Activated CD8-positive, alpha-beta memory T cell treated with anti-CD3 and anti-CD28 coated beads, Interleukin-2, amount 50 U/mL, for 1 hour (primary cell): ENCODE results near the gene NLRP4.

ENCODE experiments used
- DNase-seq: peaks from one replicate; pipeline ENCODE4 v3.0.0-alpha.2; 2020; ENCODE audit errors: extremely low read depth

Gene NLRP4, protein sequence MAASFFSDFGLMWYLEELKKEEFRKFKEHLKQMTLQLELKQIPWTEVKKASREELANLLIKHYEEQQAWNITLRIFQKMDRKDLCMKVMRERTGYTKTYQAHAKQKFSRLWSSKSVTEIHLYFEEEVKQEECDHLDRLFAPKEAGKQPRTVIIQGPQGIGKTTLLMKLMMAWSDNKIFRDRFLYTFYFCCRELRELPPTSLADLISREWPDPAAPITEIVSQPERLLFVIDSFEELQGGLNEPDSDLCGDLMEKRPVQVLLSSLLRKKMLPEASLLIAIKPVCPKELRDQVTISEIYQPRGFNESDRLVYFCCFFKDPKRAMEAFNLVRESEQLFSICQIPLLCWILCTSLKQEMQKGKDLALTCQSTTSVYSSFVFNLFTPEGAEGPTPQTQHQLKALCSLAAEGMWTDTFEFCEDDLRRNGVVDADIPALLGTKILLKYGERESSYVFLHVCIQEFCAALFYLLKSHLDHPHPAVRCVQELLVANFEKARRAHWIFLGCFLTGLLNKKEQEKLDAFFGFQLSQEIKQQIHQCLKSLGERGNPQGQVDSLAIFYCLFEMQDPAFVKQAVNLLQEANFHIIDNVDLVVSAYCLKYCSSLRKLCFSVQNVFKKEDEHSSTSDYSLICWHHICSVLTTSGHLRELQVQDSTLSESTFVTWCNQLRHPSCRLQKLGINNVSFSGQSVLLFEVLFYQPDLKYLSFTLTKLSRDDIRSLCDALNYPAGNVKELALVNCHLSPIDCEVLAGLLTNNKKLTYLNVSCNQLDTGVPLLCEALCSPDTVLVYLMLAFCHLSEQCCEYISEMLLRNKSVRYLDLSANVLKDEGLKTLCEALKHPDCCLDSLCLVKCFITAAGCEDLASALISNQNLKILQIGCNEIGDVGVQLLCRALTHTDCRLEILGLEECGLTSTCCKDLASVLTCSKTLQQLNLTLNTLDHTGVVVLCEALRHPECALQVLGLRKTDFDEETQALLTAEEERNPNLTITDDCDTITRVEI

DNA sequence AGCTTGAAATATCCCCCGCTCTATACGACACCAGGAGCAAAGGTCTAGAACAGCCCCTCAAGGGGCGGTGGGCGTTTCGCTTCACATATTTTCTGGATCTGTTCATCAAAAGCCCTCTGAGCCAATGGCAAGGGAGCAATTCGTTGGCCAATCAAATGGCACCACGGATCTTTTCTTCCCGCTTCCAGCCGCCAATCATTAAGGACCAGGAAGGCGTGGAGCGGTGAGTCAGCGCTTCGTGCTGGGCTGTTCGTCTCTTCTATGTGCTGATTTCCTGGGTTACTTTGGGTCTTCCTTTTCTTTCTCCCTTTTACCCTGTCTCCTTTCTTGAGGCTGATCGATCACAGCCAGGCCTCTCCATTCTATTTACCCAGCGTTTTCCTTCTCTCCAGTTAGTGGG lies at the start of gene NLRP4:
TSS of gene NLRP4 (plus strand) at position 201 of the 400 bp plus-strand sequence. CDS start 15,541 bp downstream, outside the sequence.
- no peak for DNase-seq

DNA sequence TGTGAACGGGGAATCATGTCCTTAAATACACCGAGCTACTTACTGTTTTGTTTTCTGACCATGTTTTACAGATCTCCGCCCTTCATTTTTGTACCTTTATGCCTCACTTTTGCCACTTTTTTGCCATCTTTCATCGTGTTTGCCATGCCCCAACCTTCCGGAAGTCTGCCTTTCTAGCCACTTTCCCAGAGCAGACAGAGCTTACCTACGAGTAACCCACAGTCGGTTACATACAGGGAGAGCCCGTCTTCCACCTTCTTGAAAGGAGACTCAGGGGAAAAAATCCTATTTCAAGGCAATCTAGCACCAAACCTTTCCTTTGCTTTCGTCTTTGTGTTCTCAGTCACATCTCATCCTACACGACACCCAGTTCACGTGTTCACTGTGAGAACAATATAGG lies 41.3 kb upstream of the NLRP4 start:
- no peak for DNase-seq

DNA sequence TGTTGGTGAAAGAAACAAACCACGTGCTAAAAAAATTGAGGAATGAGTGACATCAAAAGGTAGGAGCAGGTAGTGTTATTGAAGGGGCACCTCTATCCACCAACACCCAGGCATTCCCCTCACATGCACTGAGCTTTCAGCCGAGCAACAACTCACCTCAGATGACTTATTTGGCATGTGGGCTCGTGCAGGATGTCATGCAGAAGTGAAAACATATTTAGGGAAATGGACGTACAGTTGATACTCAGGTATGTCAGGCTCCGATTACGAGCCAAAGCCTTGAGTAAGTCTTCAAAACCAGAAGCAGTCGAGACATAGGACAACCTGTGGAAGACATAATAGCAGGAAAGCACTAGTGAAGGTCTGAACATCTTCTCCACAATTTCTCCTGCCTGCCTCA lies 34.9 kb upstream of the NLRP4 start:
- no peak for DNase-seq

DNA sequence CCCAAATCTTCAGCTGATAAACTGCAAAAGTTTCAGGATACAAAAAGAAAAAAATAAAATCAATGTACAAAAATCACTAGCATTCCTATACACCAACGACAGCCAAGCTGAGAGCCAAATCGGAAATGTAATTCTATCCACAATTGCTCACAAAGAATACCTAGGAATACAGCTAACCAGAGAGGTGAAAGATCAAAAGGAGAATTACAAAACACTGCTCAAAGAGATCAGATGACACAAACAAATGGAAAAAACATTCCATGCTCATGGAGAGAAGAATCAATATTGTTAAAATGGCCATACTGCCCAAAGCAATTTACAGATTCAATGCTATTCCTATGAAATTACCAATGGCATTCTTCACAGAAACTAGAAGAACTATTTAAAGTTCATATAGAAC lies 34.1 kb upstream of the NLRP4 start:
- no peak for DNase-seq

DNA sequence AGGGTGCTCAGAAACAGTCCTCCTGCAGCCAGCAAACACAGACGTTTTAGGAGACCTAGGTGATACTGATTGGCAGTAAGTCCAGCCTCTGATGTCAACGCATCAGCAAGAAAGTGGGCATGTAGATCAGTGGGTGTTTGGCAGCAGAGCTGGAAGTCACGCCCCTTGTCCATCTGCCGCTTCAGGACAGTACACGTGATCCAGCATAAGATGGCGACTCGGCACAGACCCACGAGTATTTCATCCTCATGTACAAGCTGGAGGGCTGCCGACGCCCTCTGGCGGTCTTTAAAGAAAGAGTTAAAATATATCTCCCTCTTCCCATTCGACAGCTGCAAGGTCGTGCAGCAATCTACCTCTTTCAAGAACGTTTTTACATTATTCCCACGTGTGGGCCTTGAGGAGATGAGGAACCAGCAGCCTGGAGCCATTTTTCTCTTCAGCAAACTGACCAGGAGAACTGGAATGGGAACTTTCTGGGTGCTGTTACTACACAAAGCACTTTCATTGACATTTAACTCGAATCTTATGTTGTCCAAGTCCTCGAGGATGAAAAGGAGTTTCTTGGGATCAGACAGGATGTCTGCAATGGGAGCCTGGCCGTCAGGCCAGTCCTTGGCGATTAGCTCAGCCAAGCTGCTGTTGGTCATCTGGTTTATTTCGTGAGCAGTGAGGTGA lies 26.8 kb upstream of the NLRP4 start:
- no peak for DNase-seq

DNA sequence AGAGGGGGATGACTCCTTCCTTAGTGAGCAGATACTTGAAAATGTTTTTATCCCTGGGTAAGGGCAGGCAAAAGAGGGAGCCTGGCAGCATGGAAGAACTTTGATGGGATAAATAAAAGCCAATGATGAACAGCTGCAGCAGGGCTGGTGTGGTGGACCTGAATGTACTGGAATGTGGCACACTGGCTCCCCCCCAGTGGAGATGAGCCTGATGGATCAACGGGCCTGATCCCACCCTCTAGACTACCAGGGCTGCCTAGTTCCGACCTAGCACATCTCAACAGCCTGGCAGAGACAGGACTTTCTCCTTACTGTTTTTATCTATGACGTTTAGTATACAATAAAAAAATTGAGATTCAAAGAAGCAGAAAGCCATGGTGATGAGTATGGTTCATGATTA lies 25.0 kb upstream of the NLRP4 start:
- DNase-seq: no peak

- DNase-seq: no peak
These were observed 23.9 kb upstream of the NLRP4 start for GRCh38 chr19:55812449-55812848.

DNA sequence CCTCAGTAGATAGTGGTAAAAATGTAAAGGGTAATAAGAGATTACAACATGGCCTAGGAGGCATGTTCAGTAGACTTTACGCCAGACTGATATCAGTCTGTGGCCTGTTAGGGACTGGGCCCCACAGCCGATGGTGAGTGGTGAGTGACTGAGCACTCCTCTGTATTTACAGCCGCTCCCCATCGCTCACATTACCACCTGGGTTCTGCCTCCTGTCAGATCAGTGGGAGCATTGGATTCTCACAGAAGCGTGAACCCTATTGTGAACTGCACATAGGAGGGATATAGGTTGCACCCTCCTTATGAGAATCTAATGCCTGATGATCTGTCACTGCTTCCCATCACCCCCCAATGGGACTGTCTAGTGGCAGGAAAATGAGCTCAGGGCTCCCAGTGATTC lies 22.4 kb upstream of the NLRP4 start:
- no peak for DNase-seq

GRCh38 chr19:55820037-55820436 lies 16.3 kb upstream of the NLRP4 start:
- DNase-seq: no peak

DNA sequence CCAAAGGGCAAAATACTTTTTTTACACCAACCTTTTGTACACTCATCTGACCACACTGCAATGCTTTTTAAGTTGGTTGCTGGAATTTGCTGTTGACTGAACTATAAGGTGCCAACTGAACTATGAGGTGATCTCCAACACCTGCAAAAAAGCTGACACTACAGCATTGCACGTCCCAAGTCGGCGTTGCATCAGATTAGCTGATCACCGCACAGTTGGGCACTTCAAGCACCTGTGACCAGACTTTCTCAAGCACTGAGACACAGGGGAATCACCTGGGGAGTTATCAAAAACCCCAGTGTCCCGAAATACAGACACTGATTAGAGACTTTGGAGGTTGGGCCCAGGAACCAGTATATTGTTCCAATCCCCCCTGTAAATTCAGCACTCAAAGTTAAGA lies 5.7 kb upstream of the NLRP4 start:
- DNase-seq: no peak

GRCh38 chr19:55831846-55832245 lies 4.5 kb upstream of the NLRP4 start, which contains the start of gene NLRP11:
TSS of gene NLRP11 (minus strand) at chr19:55831999. CDS start at chr19:55818174, 13,825 bp downstream.
- no peak for DNase-seq

GRCh38 chr19:55832676-55833075 lies 3.7 kb upstream of the NLRP4 start:
- DNase-seq: no peak

DNA sequence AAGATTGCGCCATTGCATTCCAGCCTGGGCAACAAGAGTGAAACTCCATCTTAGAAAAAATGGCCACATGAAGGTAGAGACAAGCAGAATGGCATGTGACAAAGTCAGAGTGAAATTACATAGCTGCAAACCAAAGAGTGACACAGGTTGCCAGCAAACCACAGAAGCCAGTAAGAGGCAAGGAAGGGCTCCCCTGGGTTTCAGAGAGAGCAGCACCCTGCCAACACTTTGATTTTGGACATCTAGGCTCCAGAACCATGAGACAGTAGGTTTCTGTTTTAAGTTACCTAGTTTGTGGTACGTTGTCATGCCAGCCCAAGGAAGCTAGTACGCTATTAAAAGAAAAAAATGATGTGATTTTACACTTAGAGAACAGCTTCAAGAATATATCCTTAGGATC lies 1.9 kb downstream of the NLRP4 start:
- DNase-seq: no peak

DNA sequence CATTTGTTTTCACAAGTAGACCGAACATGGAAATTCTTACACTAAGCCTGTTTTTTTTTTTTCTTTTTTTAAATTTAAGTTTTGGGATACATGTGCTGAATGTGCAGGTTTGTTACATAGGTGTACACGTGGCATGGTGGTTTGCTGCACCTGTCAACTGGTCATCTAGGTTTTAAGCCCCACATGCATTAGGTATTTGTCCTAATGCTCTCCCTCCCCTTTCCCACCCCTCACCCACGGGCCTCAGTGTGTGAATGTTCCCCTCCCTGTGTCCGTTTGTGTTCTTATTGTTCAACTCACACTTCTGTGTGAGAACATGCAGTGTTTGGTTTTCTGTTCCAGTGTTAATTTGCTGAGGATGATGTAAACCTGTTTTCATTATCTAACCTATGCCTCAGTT lies 2.6 kb downstream of the NLRP4 start:
- no peak for DNase-seq

GRCh38 chr19:55855160-55855559 lies 18.8 kb downstream of the NLRP4 start:
- no peak for DNase-seq

- no peak for DNase-seq
These were observed 20.8 kb downstream of the NLRP4 start for GRCh38 chr19:55857149-55857548.

GRCh38 chr19:55857974-55858373 lies 21.6 kb downstream of the NLRP4 start:
- no peak for DNase-seq

DNA sequence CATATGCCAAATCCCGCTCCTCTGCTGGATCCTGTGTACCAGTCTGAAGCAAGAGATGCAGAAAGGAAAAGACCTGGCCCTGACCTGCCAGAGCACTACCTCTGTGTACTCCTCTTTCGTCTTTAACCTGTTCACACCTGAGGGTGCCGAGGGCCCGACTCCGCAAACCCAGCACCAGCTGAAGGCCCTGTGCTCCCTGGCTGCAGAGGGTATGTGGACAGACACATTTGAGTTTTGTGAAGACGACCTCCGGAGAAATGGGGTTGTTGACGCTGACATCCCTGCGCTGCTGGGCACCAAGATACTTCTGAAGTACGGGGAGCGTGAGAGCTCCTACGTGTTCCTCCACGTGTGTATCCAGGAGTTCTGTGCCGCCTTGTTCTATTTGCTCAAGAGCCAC lies 22.1 kb downstream of the NLRP4 start:
- DNase-seq: no peak

DNA sequence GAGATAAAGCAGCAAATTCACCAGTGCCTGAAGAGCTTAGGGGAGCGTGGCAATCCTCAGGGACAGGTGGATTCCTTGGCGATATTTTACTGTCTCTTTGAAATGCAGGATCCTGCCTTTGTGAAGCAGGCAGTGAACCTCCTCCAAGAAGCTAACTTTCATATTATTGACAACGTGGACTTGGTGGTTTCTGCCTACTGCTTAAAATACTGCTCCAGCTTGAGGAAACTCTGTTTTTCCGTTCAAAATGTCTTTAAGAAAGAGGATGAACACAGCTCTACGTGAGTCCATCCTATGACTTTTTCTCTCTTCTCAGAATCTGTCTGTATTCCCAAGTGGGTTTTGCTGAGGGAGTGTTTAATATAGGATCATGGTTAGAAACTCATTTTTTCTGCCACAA lies 22.6 kb downstream of the NLRP4 start:
- DNase-seq: no peak

DNA sequence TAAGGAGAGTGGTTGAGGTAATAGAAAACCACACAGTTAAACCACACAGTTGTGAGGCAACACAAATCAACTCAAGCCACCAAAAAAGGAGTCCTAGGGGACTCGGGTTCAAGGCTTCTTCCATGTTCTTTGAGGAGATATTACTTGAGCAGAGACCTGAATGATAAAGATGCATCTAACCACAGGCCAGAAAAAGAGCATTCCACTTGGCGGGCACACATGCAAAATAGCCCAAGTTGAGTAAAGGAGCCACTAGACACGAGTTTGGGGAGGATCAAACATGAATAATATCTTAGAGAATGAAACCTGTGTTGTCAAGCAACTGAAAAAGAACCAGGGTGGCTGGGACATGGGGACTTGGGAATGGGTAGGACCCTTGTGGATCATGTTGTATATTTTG lies 30.2 kb downstream of the NLRP4 start:
- DNase-seq: no peak

DNA sequence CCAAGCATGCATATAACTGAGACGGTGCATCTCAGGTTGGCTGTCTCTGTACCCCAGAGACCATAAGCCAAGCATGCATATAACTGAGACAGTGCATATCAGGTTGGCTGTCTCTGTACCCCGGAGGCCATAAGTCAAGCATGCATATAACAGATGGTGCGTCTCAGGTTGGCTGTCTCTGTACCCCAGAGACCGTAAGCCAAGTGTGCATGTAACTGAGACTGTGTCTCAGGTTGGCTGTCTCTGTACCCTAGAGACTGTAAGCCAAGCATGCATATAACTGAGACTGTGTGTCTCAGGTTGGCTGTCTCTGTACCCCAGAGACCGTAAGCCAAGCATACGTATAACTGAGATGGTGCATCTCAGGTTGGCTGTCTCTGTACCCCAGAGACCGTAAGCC lies 30.8 kb downstream of the NLRP4 start:
- no peak for DNase-seq

- DNase-seq: no peak
These were observed 34.4 kb downstream of the NLRP4 start for GRCh38 chr19:55870736-55871135.
